Keratinocyte (primary cell): Measurements from ENCODE around the gene TRIM8. TPM values are rescaled to one million over a fixed set of nuclear protein-coding genes. Genes with fewer than 3 reads are reported as not detected.
"Not testable (repeated sequence)": the region's sequence is repeated elsewhere in the genome, so short reads cannot be mapped to it uniquely, and the experiment has no call there.

Experiments used
- DNase-seq: peaks from one replicate; pipeline ENCODE4 v3.0.0-alpha.2; 2011; ENCODE audit warnings: low read depth, missing footprints, low spot score
- FAIRE-seq: peaks from 2 replicates; lab custom pipeline; 2011; peaks lifted over from hg19 to GRCh38; lab: Jason Lieb, UNC
- H2AFZ ChIP-seq: 2 replicates; pipeline ENCODE4 v1.6.0; 2012; ENCODE audit warnings: low read length, control low read depth, inconsistent platforms; ENCODE audit not compliant: control insufficient read depth
- H3K27ac ChIP-seq: 2 replicates; pipeline ENCODE4 v1.5.1; 2011; ENCODE audit warnings: low read length; ENCODE audit not compliant: control insufficient read depth, insufficient read depth
- H3K27me3 ChIP-seq: 3 replicates; pipeline ENCODE4 v1.6.0; 2011; ENCODE audit warnings: low read length; ENCODE audit not compliant: control insufficient read depth, insufficient read depth; ENCODE audit errors: extremely low read depth
- H3K36me3 ChIP-seq, 2 experiments: 2 replicates in 1 of 2; 3 replicates in 1 of 2; pipeline ENCODE4 v1.5.1; 2011; ENCODE audit warnings: low read length in 2 of 2, mild to moderate bottlenecking in 1 of 2; ENCODE audit not compliant: control insufficient read depth in 2 of 2, insufficient read depth in 2 of 2; ENCODE audit errors: extremely low read depth in 1 of 2
- H3K4me1 ChIP-seq: 3 replicates; pipeline ENCODE4 v1.5.1; 2011; ENCODE audit warnings: low read length; ENCODE audit not compliant: control insufficient read depth, insufficient read depth; ENCODE audit errors: extremely low read depth
- H3K4me2 ChIP-seq: 3 replicates; pipeline ENCODE4 v1.6.0; 2011; ENCODE audit warnings: low read depth, low read length; ENCODE audit not compliant: control insufficient read depth, insufficient read depth; ENCODE audit errors: extremely low read depth
- H3K4me3 ChIP-seq, 3 experiments: fragments of 200-600 bp in 1 of 3; sonication (generic) in 1 of 3; 2 replicates in 2 of 3; 3 replicates in 1 of 3; pipeline ENCODE4 v1.5.1; 2011 to 2016; ENCODE audit warnings: low read length in 3 of 3, mild to moderate bottlenecking in 3 of 3, control low read depth in 2 of 3, inconsistent platforms in 1 of 3, low read depth in 1 of 3, mixed read lengths in 1 of 3, mixed run types in 1 of 3, moderate library complexity in 1 of 3; ENCODE audit not compliant: control insufficient read depth in 2 of 3, insufficient read depth in 2 of 3; ENCODE audit errors: extremely low read depth in 1 of 3
- H3K79me2 ChIP-seq: 2 replicates; pipeline ENCODE4 v1.6.0; 2012; ENCODE audit warnings: low read length; ENCODE audit not compliant: control insufficient read depth, insufficient read depth
- H3K9ac ChIP-seq: 3 replicates; pipeline ENCODE4 v1.6.0; 2011; ENCODE audit warnings: low read length; ENCODE audit not compliant: control insufficient read depth, insufficient read depth; ENCODE audit errors: extremely low read depth
- H3K9me1 ChIP-seq: 3 replicates; pipeline ENCODE4 v1.6.0; 2011; ENCODE audit warnings: low read length; ENCODE audit not compliant: control insufficient read depth, insufficient read depth; ENCODE audit errors: extremely low read depth
- H3K9me3 ChIP-seq: 2 replicates; pipeline ENCODE4 v1.5.1; 2012; ENCODE audit warnings: low read depth, low read length; ENCODE audit not compliant: control insufficient read depth
- H4K20me1 ChIP-seq: 3 replicates; pipeline ENCODE4 v1.6.0; 2011; ENCODE audit warnings: low read length; ENCODE audit not compliant: control insufficient read depth, insufficient read depth; ENCODE audit errors: extremely low read depth
- CTCF ChIP-seq, 3 experiments: IDR thresholded peaks in 1 of 3; conservative IDR thresholded peaks in 1 of 3; optimal IDR thresholded peaks in 1 of 3; 2 replicates in 2 of 3; 3 replicates in 1 of 3; pipeline versions ENCODE3 to v1.5.1; 2011; ENCODE audit warnings: low read length in 3 of 3, mild to moderate bottlenecking in 3 of 3, moderate library complexity in 2 of 3, control low read depth in 1 of 3, inconsistent platforms in 1 of 3; ENCODE audit not compliant: insufficient read depth in 2 of 3; ENCODE audit errors: extremely low read depth in 1 of 3
- EZH2 ChIP-seq: IDR thresholded peaks from one replicate; pipeline ENCODE4 v1.6.1; 2012; ENCODE audit warnings: inconsistent platforms, mild to moderate bottlenecking, low read length, moderate library complexity
- dilution Hi-C: fragments of 300-500 bp; cut with MboI; formaldehyde crosslinking; loops from one replicate; pipeline ENCODE4 v1.7.0; 2020; ENCODE audit warnings: low sequenced_read_pairs; ENCODE audit not compliant: extremely low pct_ligation_motif_present
- polyA plus RNA-seq, 5 experiments: library from polyadenylated mRNA; depleted of rRNA in 3 of 5; stranded (reverse) in 3 of 5; stranded (forward) in 1 of 5; unstranded in 1 of 5; fragments of >200 nt; gene quantifications; 1 replicate in 1 of 5; 2 replicates in 3 of 5; 3 replicates in 1 of 5; pipeline versions ENCODE4 v1.2.1 to v1.2.3, GENCODE V29; 2011 to 2012; ENCODE audit warnings: missing spikeins in 2 of 5, low read depth in 1 of 5, low replicate concordance in 1 of 5

TRIM8 gene
- polyA plus RNA-seq, 1 donor (not counting 4 experiments of a cell fraction or from before 2014, with no cell fraction given): 24.8 TPM

- Histone ChIP-seq H4K20me1 (no peaks in the 10 kb centered on the region), H2AFZ (no peak overlapping the region), H3K9ac (no peak overlapping the region), H3K79me2 (no peaks in the 10 kb centered on the region), H3K27ac (no peak overlapping the region), H3K27me3 (no peaks in the 10 kb centered on the region), H3K36me3 (no peaks in the 10 kb centered on the region), H3K9me3 (no peaks in the 10 kb centered on the region), H3K4me1 (no peaks in the 10 kb centered on the region), H3K4me3 (no peak overlapping the region), H3K9me1 (no peaks in the 10 kb centered on the region), H3K4me2 (no peak overlapping the region)
- TF ChIP-seq CTCF (optimal IDR thresholded peaks at IDR 0.05 in 1 of 3, IDR thresholded peaks at IDR 0.05 in 1 of 3, conservative IDR thresholded peaks at IDR 0.05 in 1 of 3; ENCODE audit: extremely low read depth in 1 of 3, insufficient read depth in 2 of 3, low read length in 3 of 3) (no peak), EZH2 (no peak)
- DNase-seq (no peak), FAIRE-seq (no peak)
- dilution Hi-C loops: no loop called here
Observed at GRCh38 chr10:102691285-102692066, 47.2 kb downstream of the TRIM8 start.

- H3K36me3 ChIP-seq, H3K9ac ChIP-seq, H3K4me3 ChIP-seq, H3K4me1 ChIP-seq, H3K4me2 ChIP-seq, DNase-seq, H2AFZ ChIP-seq, dilution Hi-C loops, FAIRE-seq, H3K27ac ChIP-seq, H3K27me3 ChIP-seq, H3K9me3 ChIP-seq, H3K9me1 ChIP-seq, H3K79me2 ChIP-seq, H4K20me1 ChIP-seq: not testable (repeated sequence)
Observed at GRCh38 chr10:102695401-102695800, 51.1 kb downstream of the TRIM8 start.
